Measurements from ENCODE around the gene BRWD1.

The BRWD1 gene

DNA sequence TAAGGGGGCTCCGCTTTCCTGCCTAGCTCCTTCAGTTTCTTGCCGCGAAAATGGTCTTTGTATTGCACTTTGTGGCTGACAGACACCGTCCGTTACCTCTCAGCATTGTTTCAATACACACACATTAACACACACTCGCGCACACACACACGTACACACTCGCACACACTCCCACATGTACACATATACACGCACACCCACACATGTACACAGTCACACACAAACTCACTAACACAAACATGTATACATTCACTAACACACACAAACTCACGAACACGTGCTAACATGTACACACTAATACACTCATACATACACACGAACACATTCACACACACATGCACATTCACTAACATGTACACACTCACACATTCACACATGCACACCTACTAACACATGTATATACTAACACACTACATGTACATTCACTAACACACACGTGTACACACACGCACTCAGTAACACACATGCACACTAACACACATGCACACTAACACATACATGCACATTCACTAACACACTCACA is 179.1 kb downstream of the BRWD1 start:
- no peak for DNase-seq (ENCODE audit: low read depth, low spot score)

All from brain pericyte (primary cell).